GM18517 (cell line): ENCODE results near the gene TRAF2.
"Not testable (repeated sequence)": the region's sequence is repeated elsewhere in the genome, so short reads cannot be mapped to it uniquely, and the experiment has no call there.

Source experiments
- ATAC-seq: cut with Tn5 transposase; IDR thresholded peaks from one replicate; pipeline ENCODE4 v1.9.1; 2021; ENCODE audit warnings: mild to moderate bottlenecking, moderate library complexity; ENCODE audit not compliant: unreplicated experiment

TRAF2 gene

GRCh38 chr9:136885950-136886578 is at the start of gene TRAF2:
TRAF2 (plus strand) TSS chr9:136886516; CDS start chr9:136898741, 12,225 bp downstream.
- peak; percentile 72 for ATAC-seq

GRCh38 chr9:136837146-136837855 is 49.0 kb upstream of the TRAF2 start:
- ATAC-seq, result no peak

- not testable (repeated sequence) for ATAC-seq
Measured at GRCh38 chr9:136837856-136838277, 48.4 kb upstream of the TRAF2 start.

GRCh38 chr9:136838314-136839228 is 47.7 kb upstream of the TRAF2 start:
- no peak for ATAC-seq

GRCh38 chr9:136839229-136840139 is 46.8 kb upstream of the TRAF2 start:
- no peak for ATAC-seq

GRCh38 chr9:136840140-136840876 is 46.0 kb upstream of the TRAF2 start:
- ATAC-seq, result no peak

GRCh38 chr9:136840877-136841645 is 45.3 kb upstream of the TRAF2 start:
- no peak for ATAC-seq

- not testable (repeated sequence) for ATAC-seq
Measured at GRCh38 chr9:136841646-136842379, 44.5 kb upstream of the TRAF2 start.

GRCh38 chr9:136842380-136842948 is 43.9 kb upstream of the TRAF2 start, which contains the start of gene AJM1:
AJM1 (plus strand) TSS chr9:136842478; CDS start chr9:136844415, 1,937 bp downstream.
- peak; percentile 62 for ATAC-seq

- not testable (repeated sequence) for ATAC-seq
Measured at GRCh38 chr9:136843159-136843800, 43.0 kb upstream of the TRAF2 start.

GRCh38 chr9:136843801-136844740 is 42.2 kb upstream of the TRAF2 start:
- ATAC-seq, result not testable (repeated sequence)

- ATAC-seq, result no peak
Measured at GRCh38 chr9:136844761-136845464, 41.4 kb upstream of the TRAF2 start.

- ATAC-seq, result no peak
Measured at GRCh38 chr9:136845465-136846260, 40.7 kb upstream of the TRAF2 start.

GRCh38 chr9:136846376-136847087 is 39.8 kb upstream of the TRAF2 start:
- ATAC-seq, result no peak
